H9 (cell line): ENCODE data around the gene LY6G6F. TPM values are rescaled to one million over a fixed set of nuclear protein-coding genes. Genes with fewer than 3 reads are reported as not detected.

Experiments used
- DNase-seq: peaks from one replicate; pipeline ENCODE4 v3.0.0-alpha.2; 2017
- H2AFZ ChIP-seq: one replicate; pipeline ENCODE4 v1.6.1; 2013; ENCODE audit warnings: mild to moderate bottlenecking, low read length, control low read depth, moderate library complexity
- H2AK5ac ChIP-seq: 2 replicates; pipeline ENCODE4 v1.6.1; 2013; ENCODE audit warnings: low read length, control low read depth, mixed read lengths; ENCODE audit not compliant: insufficient read length
- H2BK120ac ChIP-seq: one replicate; pipeline ENCODE4 v1.6.1; 2013; ENCODE audit warnings: low read depth, mild to moderate bottlenecking, low read length, control low read depth, inconsistent platforms; ENCODE audit not compliant: poor library complexity, severe bottlenecking
- H2BK12ac ChIP-seq: 2 replicates; pipeline ENCODE4 v1.6.1; 2013; ENCODE audit warnings: low read length, control low read depth, mixed read lengths, low read depth; ENCODE audit not compliant: insufficient read length
- H2BK15ac ChIP-seq: 2 replicates; pipeline ENCODE4 v1.6.1; 2013; ENCODE audit warnings: low read depth, low read length, control low read depth
- H2BK20ac ChIP-seq: one replicate; pipeline ENCODE4 v1.6.1; 2013; ENCODE audit warnings: low read depth, mild to moderate bottlenecking, low read length, control low read depth, inconsistent platforms; ENCODE audit not compliant: poor library complexity, severe bottlenecking
- H2BK5ac ChIP-seq: 2 replicates; pipeline ENCODE4 v1.6.1; 2013; ENCODE audit warnings: low read length, control low read depth, mixed read lengths; ENCODE audit not compliant: insufficient read length
- H3K14ac ChIP-seq: 2 replicates; pipeline ENCODE4 v1.6.1; 2013; ENCODE audit warnings: low read length, control low read depth; ENCODE audit not compliant: insufficient read depth
- H3K18ac ChIP-seq: 2 replicates; pipeline ENCODE4 v1.6.1; 2013; ENCODE audit warnings: low read depth, mild to moderate bottlenecking, mixed read lengths, low read length, control low read depth; ENCODE audit not compliant: insufficient read length
- H3K23ac ChIP-seq: 2 replicates; pipeline ENCODE4 v1.6.1; 2013; ENCODE audit warnings: low read length, control low read depth, mixed read lengths, low read depth; ENCODE audit not compliant: insufficient read length
- H3K23me2 ChIP-seq: 2 replicates; pipeline ENCODE4 v1.6.1; 2013; ENCODE audit warnings: low read depth, mild to moderate bottlenecking, mixed read lengths, low read length, control low read depth; ENCODE audit not compliant: insufficient read length, poor library complexity, severe bottlenecking
- H3K27ac ChIP-seq: 2 replicates; pipeline ENCODE4 v1.5.1; 2013; ENCODE audit warnings: low read length, control low read depth, mixed read lengths, low read depth; ENCODE audit not compliant: insufficient read length
- H3K27me3 ChIP-seq: 2 replicates; pipeline ENCODE4 v1.6.1; 2013; ENCODE audit warnings: low read length, control low read depth, inconsistent platforms; ENCODE audit not compliant: insufficient read depth
- H3K4ac ChIP-seq: 2 replicates; pipeline ENCODE4 v1.6.1; 2013; ENCODE audit warnings: low read depth, mild to moderate bottlenecking, control low read depth, inconsistent platforms, low read length, moderate library complexity
- H3K4me1 ChIP-seq: 2 replicates; pipeline ENCODE4 v1.6.1; 2013; ENCODE audit warnings: low read length, control low read depth, inconsistent platforms; ENCODE audit not compliant: insufficient read depth
- H3K4me2 ChIP-seq: 2 replicates; pipeline ENCODE4 v1.6.1; 2013; ENCODE audit warnings: low read length, control low read depth, mixed read lengths; ENCODE audit not compliant: insufficient read length, insufficient read depth
- H3K56ac ChIP-seq: 2 replicates; pipeline ENCODE4 v1.6.1; 2013; ENCODE audit warnings: low read depth, mild to moderate bottlenecking, mixed read lengths, low read length, control low read depth; ENCODE audit not compliant: insufficient read length
- H3K79me1 ChIP-seq: 2 replicates; pipeline ENCODE4 v1.6.1; 2013; ENCODE audit warnings: low read depth, mild to moderate bottlenecking, moderate library complexity, low read length, control low read depth, inconsistent platforms; ENCODE audit not compliant: insufficient read depth, poor library complexity, severe bottlenecking
- H3K79me2 ChIP-seq: 2 replicates; pipeline ENCODE4 v1.6.1; 2013; ENCODE audit warnings: low read length, control low read depth, inconsistent platforms; ENCODE audit not compliant: insufficient read depth
- H3K9ac ChIP-seq: 2 replicates; pipeline ENCODE4 v1.6.1; 2013; ENCODE audit warnings: low read length, control low read depth, mixed read lengths; ENCODE audit not compliant: insufficient read length; ENCODE audit errors: extremely low read depth
- H3K9me3 ChIP-seq: one replicate; pipeline ENCODE4 v1.6.1; 2013; ENCODE audit warnings: low read depth, low read length, inconsistent platforms; ENCODE audit not compliant: control insufficient read depth
- H3T11ph ChIP-seq: one replicate; pipeline ENCODE4 v1.6.1; 2013; ENCODE audit warnings: mild to moderate bottlenecking, low read length, control low read depth, inconsistent platforms
- H4K20me1 ChIP-seq: one replicate; pipeline ENCODE4 v1.6.1; 2013; ENCODE audit not compliant: control insufficient read depth, insufficient read length, insufficient read depth
- H4K5ac ChIP-seq: 2 replicates; pipeline ENCODE4 v1.6.1; 2013; ENCODE audit warnings: low read depth, mild to moderate bottlenecking, mixed read lengths, low read length, control low read depth; ENCODE audit not compliant: insufficient read length
- H4K8ac ChIP-seq: replicated peaks from 2 replicates; pipeline ENCODE4 v1.6.1; 2013; ENCODE audit warnings: low read length, control low read depth, mixed read lengths, low read depth; ENCODE audit not compliant: insufficient read length
- H4K91ac ChIP-seq: 2 replicates; pipeline ENCODE4 v1.6.1; 2013; ENCODE audit warnings: low read depth, mild to moderate bottlenecking, moderate library complexity, mixed read lengths, low read length, control low read depth; ENCODE audit not compliant: insufficient read length
- H3K27ac Mint-ChIP-seq, 3 experiments: 2 replicates in 2 of 3; 3 replicates in 1 of 3; pipeline ENCODE4 v1.8.0; 2020 to 2021; ENCODE audit warnings: mixed read lengths in 3 of 3, mild to moderate bottlenecking in 1 of 3, moderate library complexity in 1 of 3
- H3K27me3 Mint-ChIP-seq: 2 replicates; pipeline ENCODE4 v1.8.0; 2021; ENCODE audit warnings: low read depth, mild to moderate bottlenecking, moderate library complexity, mixed read lengths
- H3K36me3 Mint-ChIP-seq, 3 experiments: 2 replicates in 2 of 3; 3 replicates in 1 of 3; pipeline ENCODE4 v1.8.0; 2020 to 2021; ENCODE audit warnings: low read depth in 3 of 3, mixed read lengths in 3 of 3; ENCODE audit not compliant: insufficient read depth in 1 of 3
- H3K4me1 Mint-ChIP-seq, 2 experiments: 2 replicates each; pipeline ENCODE4 v1.8.0; 2020; ENCODE audit warnings: mixed read lengths in 2 of 2
- H3K4me3 Mint-ChIP-seq, 2 experiments: 2 replicates in 1 of 2; 3 replicates in 1 of 2; pipeline ENCODE4 v1.8.0; 2020 to 2021; ENCODE audit warnings: mild to moderate bottlenecking in 2 of 2, mixed read lengths in 2 of 2, moderate library complexity in 1 of 2
- H3K9me3 Mint-ChIP-seq, 2 experiments: 2 replicates in 1 of 2; 3 replicates in 1 of 2; pipeline ENCODE4 v1.8.0; 2020; ENCODE audit warnings: mild to moderate bottlenecking in 2 of 2, mixed read lengths in 2 of 2, moderate library complexity in 1 of 2
- CTCF ChIP-seq: fragments of 200-600 bp; sonication (generic); conservative IDR thresholded peaks from 3 replicates; pipeline ENCODE4 v1.8.0; 2021; ENCODE audit warnings: antibody characterized with exemption, mild to moderate bottlenecking
- WGBS: extraction: QIAGEN DNeasy Blood & Tissue Kit; methylation state at CpG from one replicate; pipeline ENCODE4 v1.1.7; 2013; ENCODE audit warnings: missing lambda C conversion rate, low lambda C conversion rate, mixed read lengths; ENCODE audit not compliant: insufficient read length; ENCODE audit errors: extremely low coverage; 5-methylcytosine and 5-hydroxymethylcytosine counted together
- total RNA-seq: library from RNA; stranded (reverse); gene quantifications from 2 replicates; pipeline ENCODE4 v1.2.1, GENCODE V29; 2021

Gene LY6G6F
- total RNA-seq, 1 experiment from 2014 or later = not detected

GRCh38 chr6:31680226-31681134 is 26.2 kb upstream of the LY6G6F start, which contains the start of gene LY6G5C:
TSS of gene LY6G5C (minus strand) at chr6:31681067. CDS start at chr6:31680373, 694 bp downstream.
- Histone ChIP-seq H3K23me2 (peaks cover 18% of the 10 kb centered on the region), H3K9ac (no peak within 1 kb of the TSS), H2BK12ac (no peak within 1 kb of the TSS), H4K91ac (no peak within 1 kb of the TSS), H3T11ph (no peak within 1 kb of the TSS), H4K20me1 (no peaks in the 10 kb centered on the region), H3K23ac (no peak within 1 kb of the TSS), H4K5ac (no peak within 1 kb of the TSS), H2BK20ac (no peak within 1 kb of the TSS), H3K27ac (no peak within 1 kb of the TSS), H3K79me2 (no peaks in the 10 kb centered on the region), H3K14ac (peak within 1 kb of the TSS; percentile 26; the same call in 1 of the 2 replicates), H3K4ac (no peak within 1 kb of the TSS), H2BK5ac (no peak within 1 kb of the TSS), H2AK5ac (no peak within 1 kb of the TSS), H2BK120ac (no peak within 1 kb of the TSS), H3K18ac (peak within 1 kb of the TSS; percentile 44), H2BK15ac (no peak within 1 kb of the TSS), H3K79me1 (no peaks in the 10 kb centered on the region), H3K27me3 (no peaks in the 10 kb centered on the region; the same call in 1 of the 2 replicates), H4K8ac (no peak within 1 kb of the TSS), H3K56ac (no peak within 1 kb of the TSS), H2AFZ (no peak within 1 kb of the TSS), H3K4me1 (no peaks in the 10 kb centered on the region), H3K4me2 (peak within 1 kb of the TSS; percentile 92), H3K9me3 (no peaks in the 10 kb centered on the region)
- H3K27me3 Mint-ChIP-seq = peaks cover 29% of the 10 kb centered on the region
- no peaks in the 10 kb centered on the region; a peak in 3 of 5 replicates for H3K9me3 Mint-ChIP-seq
- H3K4me1 Mint-ChIP-seq = peaks cover 20 to 25% of the 10 kb centered on the region in 2 experiments
- peak; percentile 78 for DNase-seq
- peak within 1 kb of the TSS; percentile 76 to 89 for H3K4me3 Mint-ChIP-seq
- peaks cover 0 to 1% (median 0%) of the 10 kb centered on the region in 3 experiments; a peak in 3 of 7 replicates for H3K36me3 Mint-ChIP-seq
- WGBS = no CpG with 5 or more reads among the region's 17 CpGs
- peak; percentile 78 for TF ChIP-seq CTCF
- peak within 1 kb of the TSS in 1 of 3 experiments; percentile 57; a peak in 3 of 7 replicates for H3K27ac Mint-ChIP-seq
